Astrocyte (in vitro differentiated cells and primary cell): ENCODE measurements around the gene CRAT. TPM values are rescaled to one million over a fixed set of nuclear protein-coding genes. Genes with fewer than 3 reads are reported as not detected.

Experiments used
- DNase-seq: peaks from one replicate; pipeline ENCODE4 v3.0.0-alpha.2; 2010; ENCODE audit warnings: low read depth
- FAIRE-seq: peaks from 2 replicates; lab custom pipeline; 2011; peaks lifted over from hg19 to GRCh38; lab: Jason Lieb, UNC
- H2AFZ ChIP-seq: 2 replicates; pipeline ENCODE4 v1.6.0; 2012; ENCODE audit warnings: low read depth, low read length, inconsistent platforms
- H3K27ac ChIP-seq: 2 replicates; pipeline ENCODE4 v1.5.1; 2011; ENCODE audit warnings: low read depth, low read length, inconsistent platforms
- H3K27me3 ChIP-seq: 2 replicates; pipeline ENCODE4 v1.6.0; 2011; ENCODE audit warnings: low read length, inconsistent platforms; ENCODE audit not compliant: insufficient read depth
- H3K36me3 ChIP-seq: 2 replicates; pipeline ENCODE4 v1.5.1; 2011; ENCODE audit warnings: low read length, inconsistent platforms; ENCODE audit not compliant: insufficient read depth
- H3K4me1 ChIP-seq: 2 replicates; pipeline ENCODE4 v1.5.1; 2011; ENCODE audit warnings: low read length, inconsistent platforms; ENCODE audit not compliant: insufficient read depth
- H3K4me2 ChIP-seq: 2 replicates; pipeline ENCODE4 v1.6.0; 2012; ENCODE audit warnings: low read length, inconsistent platforms
- H3K4me3 ChIP-seq: 2 replicates; pipeline ENCODE4 v1.5.1; 2011; ENCODE audit warnings: low read depth, mild to moderate bottlenecking, low read length, inconsistent platforms; ENCODE audit not compliant: insufficient read depth
- H3K79me2 ChIP-seq: 2 replicates; pipeline ENCODE4 v1.6.0; 2012; ENCODE audit warnings: mild to moderate bottlenecking, low read length, inconsistent platforms; ENCODE audit not compliant: insufficient read depth
- H3K9ac ChIP-seq: 2 replicates; pipeline ENCODE4 v1.6.0; 2012; ENCODE audit warnings: mild to moderate bottlenecking, low read length, inconsistent platforms
- H3K9me3 ChIP-seq: 2 replicates; pipeline ENCODE4 v1.5.1; 2012; ENCODE audit warnings: low read depth, mild to moderate bottlenecking, low read length, inconsistent platforms; ENCODE audit not compliant: insufficient read depth
- H4K20me1 ChIP-seq: 2 replicates; pipeline ENCODE4 v1.6.0; 2012; ENCODE audit warnings: low read length, inconsistent platforms; ENCODE audit not compliant: insufficient read depth
- H3K27ac Mint-ChIP-seq: one replicate; pipeline ENCODE4 v1.8.0; 2021; ENCODE audit warnings: mild to moderate bottlenecking, mixed read lengths; ENCODE audit not compliant: unreplicated experiment
- H3K27me3 Mint-ChIP-seq: one replicate; pipeline ENCODE4 v1.8.0; 2021; ENCODE audit warnings: low read depth, mixed read lengths; ENCODE audit not compliant: unreplicated experiment
- H3K36me3 Mint-ChIP-seq: one replicate; pipeline ENCODE4 v1.8.0; 2021; ENCODE audit warnings: low read depth, mixed read lengths; ENCODE audit not compliant: unreplicated experiment
- H3K4me1 Mint-ChIP-seq: one replicate; pipeline ENCODE4 v1.8.0; 2021; ENCODE audit warnings: low read depth, mixed read lengths; ENCODE audit not compliant: unreplicated experiment
- H3K4me3 Mint-ChIP-seq: one replicate; pipeline ENCODE4 v1.8.0; 2021; ENCODE audit warnings: mild to moderate bottlenecking, moderate library complexity, mixed read lengths; ENCODE audit not compliant: unreplicated experiment
- H3K9me3 Mint-ChIP-seq: one replicate; pipeline ENCODE4 v1.8.0; 2021; ENCODE audit warnings: mild to moderate bottlenecking, mixed read lengths; ENCODE audit not compliant: unreplicated experiment
- EZH2 ChIP-seq: IDR thresholded peaks from 2 replicates; pipeline ENCODE4 v1.6.1; 2012; ENCODE audit warnings: mild to moderate bottlenecking, low read length, inconsistent platforms; ENCODE audit not compliant: insufficient read depth
- total RNA-seq: library from RNA; stranded (reverse); gene quantifications from 2 replicates; pipeline ENCODE4 v1.2.1, GENCODE V29; 2021
- TF ChIP-seq, protein P1 (sequence below): IDR thresholded peaks from 2 replicates; pipeline ENCODE4 v1.5.1; 2011; ENCODE audit warnings: low read depth, mild to moderate bottlenecking, inconsistent platforms, low read length, moderate library complexity; ENCODE audit not compliant: insufficient read depth

Gene CRAT
- total RNA-seq, 1 donor from 2014 or later, result 21.2 TPM

DNA sequence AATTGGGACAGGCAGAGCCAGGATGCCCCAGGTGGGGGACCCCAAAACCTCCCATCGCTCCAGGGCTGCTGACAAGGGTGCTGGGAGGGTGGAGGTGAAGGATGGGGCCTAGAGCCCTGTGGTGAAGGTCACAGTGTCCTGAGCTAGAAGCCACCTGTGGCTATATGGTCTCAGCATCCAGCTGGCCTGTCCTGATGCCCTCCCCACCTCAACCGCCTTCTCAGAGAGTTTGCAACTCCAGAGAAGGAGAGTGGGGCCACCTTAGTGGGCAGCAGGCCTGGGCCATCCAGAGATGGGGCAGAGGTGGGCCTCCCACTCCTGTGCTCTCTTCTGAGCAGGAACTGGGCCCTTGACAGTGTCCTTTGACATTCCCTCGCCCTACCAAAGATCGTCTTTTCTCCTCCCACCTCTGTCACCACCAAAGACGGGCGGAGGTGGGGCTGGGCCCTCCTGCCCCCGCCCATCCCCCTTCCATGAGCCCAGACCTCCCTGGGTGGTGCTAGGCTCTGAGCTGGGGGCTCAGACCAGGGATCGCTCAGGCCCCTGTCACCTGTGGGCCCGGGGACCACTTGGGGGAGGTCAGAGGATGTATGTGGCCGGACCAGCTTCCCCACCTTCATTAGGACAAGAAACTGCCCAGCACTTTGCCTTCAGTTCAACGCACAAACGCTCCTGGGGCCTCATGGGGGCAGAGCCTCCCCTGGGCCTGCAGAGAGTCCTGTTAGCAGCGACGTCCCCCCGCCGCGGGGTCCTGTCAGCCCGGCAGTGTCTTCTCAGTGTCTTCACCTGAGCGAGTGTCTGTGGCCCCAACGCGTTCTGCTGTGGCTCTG is 39.7 kb downstream of the CRAT start:
- Histone ChIP-seq H2AFZ (no peak overlapping the region), H3K9ac (no peak overlapping the region), H3K36me3 (no peaks in the 10 kb centered on the region), H3K4me3 (no peak overlapping the region), H3K27ac (no peak overlapping the region), H3K79me2 (no peaks in the 10 kb centered on the region), H3K27me3 (no peaks in the 10 kb centered on the region), H3K4me2 (no peak overlapping the region), H4K20me1 (no peaks in the 10 kb centered on the region), H3K4me1 (no peaks in the 10 kb centered on the region), H3K9me3 (no peaks in the 10 kb centered on the region)
- H3K4me1 Mint-ChIP-seq, result no peaks in the 10 kb centered on the region
- FAIRE-seq (no peak), DNase-seq (no peak)
- H3K4me3 Mint-ChIP-seq, result no peak overlapping the region
- no peaks in the 10 kb centered on the region for H3K27me3 Mint-ChIP-seq
- H3K27ac Mint-ChIP-seq, result no peak overlapping the region
- no peaks in the 10 kb centered on the region for H3K9me3 Mint-ChIP-seq
- H3K36me3 Mint-ChIP-seq, result peaks cover 5% of the 10 kb centered on the region
- no peak for TF ChIP-seq EZH2
- TF ChIP-seq, protein P1, sequence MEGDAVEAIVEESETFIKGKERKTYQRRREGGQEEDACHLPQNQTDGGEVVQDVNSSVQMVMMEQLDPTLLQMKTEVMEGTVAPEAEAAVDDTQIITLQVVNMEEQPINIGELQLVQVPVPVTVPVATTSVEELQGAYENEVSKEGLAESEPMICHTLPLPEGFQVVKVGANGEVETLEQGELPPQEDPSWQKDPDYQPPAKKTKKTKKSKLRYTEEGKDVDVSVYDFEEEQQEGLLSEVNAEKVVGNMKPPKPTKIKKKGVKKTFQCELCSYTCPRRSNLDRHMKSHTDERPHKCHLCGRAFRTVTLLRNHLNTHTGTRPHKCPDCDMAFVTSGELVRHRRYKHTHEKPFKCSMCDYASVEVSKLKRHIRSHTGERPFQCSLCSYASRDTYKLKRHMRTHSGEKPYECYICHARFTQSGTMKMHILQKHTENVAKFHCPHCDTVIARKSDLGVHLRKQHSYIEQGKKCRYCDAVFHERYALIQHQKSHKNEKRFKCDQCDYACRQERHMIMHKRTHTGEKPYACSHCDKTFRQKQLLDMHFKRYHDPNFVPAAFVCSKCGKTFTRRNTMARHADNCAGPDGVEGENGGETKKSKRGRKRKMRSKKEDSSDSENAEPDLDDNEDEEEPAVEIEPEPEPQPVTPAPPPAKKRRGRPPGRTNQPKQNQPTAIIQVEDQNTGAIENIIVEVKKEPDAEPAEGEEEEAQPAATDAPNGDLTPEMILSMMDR, result no peak

DNA sequence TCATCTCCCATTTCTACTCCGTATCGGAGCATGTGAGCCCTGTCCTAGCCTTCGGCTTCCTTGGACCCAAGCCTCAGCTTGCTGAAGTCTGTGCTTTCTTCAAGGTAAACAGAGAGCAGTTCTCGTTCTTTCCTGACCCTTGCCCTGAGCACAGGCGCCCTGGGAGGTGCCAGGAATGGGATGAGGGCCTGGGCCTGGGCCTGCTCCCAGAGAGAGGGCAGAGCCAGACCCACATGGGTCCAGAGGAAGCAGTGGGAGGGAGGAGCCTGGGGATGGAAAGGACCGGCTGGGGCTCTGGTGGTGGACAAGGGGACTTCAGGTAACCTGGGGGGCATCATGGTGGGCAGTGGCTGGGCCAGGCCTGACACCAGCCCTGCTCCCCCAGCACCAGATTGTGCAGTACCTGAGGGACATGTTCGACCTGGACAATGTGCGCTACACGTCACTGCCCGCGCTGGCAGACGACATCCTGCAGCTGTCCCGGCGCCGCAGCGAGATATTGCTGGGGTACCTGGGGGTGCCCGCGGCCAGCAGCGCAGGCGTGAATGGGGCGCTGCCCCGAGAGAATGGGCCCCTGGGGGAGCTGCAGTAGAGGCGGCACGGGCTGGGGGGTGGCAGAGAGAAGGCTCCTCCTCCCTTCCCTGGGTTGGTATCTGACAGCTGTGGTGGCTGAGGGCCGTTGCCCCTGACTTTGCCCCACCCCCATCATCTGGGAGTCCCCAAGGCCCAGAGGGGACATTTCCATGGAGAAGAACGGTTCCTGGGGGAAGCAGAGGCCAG is 40.5 kb downstream of the CRAT start:
- Histone ChIP-seq H2AFZ (no peak overlapping the region), H3K4me3 (no peak overlapping the region), H4K20me1 (no peaks in the 10 kb centered on the region), H3K27ac (no peak overlapping the region), H3K9ac (no peak overlapping the region), H3K4me1 (no peaks in the 10 kb centered on the region), H3K27me3 (no peaks in the 10 kb centered on the region), H3K79me2 (no peaks in the 10 kb centered on the region), H3K36me3 (peaks cover 2% of the 10 kb centered on the region), H3K4me2 (no peak overlapping the region), H3K9me3 (no peaks in the 10 kb centered on the region)
- no peaks in the 10 kb centered on the region for H3K4me1 Mint-ChIP-seq
- H3K27me3 Mint-ChIP-seq, result no peaks in the 10 kb centered on the region
- no peak for FAIRE-seq
- DNase-seq, result no peak
- no peaks in the 10 kb centered on the region for H3K9me3 Mint-ChIP-seq
- peaks cover 11% of the 10 kb centered on the region for H3K36me3 Mint-ChIP-seq
- TF ChIP-seq, protein P1, result no peak
- TF ChIP-seq EZH2, result no peak
- H3K4me3 Mint-ChIP-seq, result no peak overlapping the region
- H3K27ac Mint-ChIP-seq, result no peak overlapping the region
